HG02588 (cell line): ENCODE results near the gene B4GALT2.

Source experiments
- ATAC-seq: cut with Tn5 transposase; IDR thresholded peaks from one replicate; pipeline ENCODE4 v1.9.1; 2021; ENCODE audit warnings: mild to moderate bottlenecking, moderate library complexity; ENCODE audit not compliant: unreplicated experiment

The B4GALT2 gene

DNA sequence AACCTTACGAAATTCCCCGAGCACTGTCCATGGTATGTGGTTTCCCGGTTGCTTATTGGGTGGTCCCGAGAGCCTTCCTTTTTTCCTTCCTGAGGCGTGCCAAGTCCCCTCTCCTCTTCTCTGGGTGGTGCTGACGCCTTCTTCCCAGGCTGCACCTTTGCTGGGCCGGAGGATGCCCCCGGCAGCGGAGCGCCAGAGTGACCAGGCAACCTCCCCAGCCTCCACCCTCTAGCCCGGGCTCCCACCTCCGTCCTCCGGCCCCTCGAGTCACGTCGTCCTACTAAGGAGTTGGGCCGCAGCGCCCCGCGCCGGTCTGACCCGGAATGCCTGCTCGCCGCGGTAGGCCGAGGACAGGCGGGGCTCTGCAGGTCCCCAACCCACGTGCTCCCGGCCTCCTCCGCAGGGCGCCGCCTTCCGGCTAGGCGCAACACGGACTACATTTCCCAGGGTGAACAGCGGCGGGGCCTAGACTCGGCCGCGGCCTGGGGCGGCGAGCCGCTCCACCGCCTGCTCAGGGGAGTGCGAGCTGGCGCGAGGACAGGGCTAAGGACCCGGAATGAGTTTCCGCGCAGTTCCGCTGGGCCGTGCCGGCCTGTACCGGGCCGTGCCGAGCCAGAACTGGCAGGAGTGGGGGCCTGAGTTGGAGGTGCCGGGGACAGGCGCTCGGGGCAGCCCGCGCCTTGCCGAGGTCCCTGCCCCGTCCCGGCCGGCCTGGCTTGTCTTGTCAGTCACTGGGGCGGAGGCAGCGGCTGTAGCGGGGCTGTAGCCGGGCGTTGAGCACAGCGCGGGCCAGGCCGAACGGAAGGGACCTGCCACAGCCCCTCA lies 32.6 kb upstream of the B4GALT2 start, which contains the start of gene IPO13:
IPO13 (plus strand) TSS at position 715 of the 825 bp plus-strand sequence. CDS start 651 bp downstream, outside the sequence.
- ATAC-seq = peak; percentile 93

DNA sequence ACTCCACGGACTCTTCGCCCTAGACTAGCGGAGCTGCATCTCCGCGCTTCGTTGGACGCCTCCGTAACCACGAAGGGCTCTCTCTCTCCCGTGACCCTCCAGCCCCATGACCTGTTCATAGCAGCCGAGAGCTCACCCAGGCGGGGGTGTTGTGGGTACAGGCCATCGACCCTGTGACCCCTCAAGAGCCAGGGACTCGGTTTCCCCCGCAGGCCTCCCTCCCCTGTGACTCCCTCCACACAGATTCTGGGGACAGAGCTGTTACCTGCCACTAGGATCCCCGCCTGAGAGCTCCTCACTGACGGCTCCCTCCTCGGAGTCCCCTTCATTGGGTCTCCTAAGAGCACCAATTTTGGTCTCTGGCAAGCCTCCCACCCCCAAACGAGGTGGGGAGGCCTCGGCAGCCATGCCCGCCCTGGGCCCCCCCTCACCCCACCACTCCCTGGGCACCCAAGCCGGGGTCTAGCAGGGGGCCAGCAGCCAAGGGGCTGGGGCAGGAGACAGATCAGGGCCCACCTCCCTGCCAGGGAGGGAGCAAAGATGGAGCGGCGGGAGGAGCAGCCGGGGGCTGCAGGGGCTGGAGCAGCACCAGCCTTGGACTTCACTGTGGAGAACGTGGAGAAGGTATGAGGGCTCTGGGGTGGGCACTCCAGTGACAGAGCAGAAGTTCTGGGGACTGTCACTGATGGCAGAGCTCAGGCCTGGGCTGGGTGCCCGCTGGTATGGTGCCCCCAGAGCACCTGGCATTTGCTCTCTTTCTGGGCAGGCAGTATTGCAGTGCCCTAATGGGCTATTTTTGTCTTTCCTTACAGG lies 31.7 kb upstream of the B4GALT2 start:
- peak; percentile 12 for ATAC-seq

DNA sequence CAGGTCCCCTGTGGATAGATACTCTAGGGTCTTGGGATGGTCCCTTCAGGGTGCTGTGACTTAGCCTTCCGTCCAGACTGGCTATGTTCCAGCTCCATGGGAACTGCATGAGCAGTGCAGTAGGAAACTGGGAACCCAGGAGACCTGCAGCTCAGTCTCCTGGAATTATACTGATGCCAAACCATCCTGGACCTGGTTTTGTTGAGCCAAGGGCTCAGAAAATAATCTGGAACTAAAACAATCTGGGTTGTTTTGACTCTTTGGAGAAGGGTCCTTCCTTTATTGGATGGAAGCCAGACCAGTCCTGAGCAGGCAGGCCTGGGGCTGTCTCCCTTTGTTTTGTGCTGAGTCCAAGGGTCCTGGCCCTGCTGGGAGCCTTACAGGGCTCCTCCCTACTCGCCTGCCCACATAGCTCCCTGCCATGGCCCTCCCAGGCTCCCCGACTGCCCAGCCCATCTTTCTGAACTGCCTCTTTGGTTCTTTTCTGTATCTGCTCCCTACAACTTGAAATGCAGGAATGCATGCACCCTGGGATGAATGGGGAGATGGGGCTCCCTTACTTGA lies 31.1 kb upstream of the B4GALT2 start:
- no peak for ATAC-seq

DNA sequence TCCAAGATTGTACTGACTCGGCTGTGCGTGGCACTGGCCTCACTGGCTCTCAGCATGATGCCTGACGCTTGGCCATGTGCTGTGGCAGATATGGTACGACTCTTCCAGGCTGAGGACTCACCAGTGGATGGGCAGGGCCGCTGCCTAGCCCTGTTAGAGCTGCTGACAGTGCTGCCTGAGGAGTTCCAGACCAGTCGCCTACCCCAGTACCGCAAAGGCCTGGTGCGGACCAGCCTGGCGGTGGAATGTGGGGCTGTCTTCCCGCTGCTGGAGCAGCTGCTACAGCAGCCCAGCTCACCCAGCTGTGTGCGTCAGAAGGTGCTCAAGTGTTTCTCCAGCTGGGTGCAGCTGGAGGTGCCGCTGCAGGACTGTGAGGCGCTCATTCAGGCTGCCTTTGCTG lies 29.3 kb upstream of the B4GALT2 start:
- no peak for ATAC-seq

DNA sequence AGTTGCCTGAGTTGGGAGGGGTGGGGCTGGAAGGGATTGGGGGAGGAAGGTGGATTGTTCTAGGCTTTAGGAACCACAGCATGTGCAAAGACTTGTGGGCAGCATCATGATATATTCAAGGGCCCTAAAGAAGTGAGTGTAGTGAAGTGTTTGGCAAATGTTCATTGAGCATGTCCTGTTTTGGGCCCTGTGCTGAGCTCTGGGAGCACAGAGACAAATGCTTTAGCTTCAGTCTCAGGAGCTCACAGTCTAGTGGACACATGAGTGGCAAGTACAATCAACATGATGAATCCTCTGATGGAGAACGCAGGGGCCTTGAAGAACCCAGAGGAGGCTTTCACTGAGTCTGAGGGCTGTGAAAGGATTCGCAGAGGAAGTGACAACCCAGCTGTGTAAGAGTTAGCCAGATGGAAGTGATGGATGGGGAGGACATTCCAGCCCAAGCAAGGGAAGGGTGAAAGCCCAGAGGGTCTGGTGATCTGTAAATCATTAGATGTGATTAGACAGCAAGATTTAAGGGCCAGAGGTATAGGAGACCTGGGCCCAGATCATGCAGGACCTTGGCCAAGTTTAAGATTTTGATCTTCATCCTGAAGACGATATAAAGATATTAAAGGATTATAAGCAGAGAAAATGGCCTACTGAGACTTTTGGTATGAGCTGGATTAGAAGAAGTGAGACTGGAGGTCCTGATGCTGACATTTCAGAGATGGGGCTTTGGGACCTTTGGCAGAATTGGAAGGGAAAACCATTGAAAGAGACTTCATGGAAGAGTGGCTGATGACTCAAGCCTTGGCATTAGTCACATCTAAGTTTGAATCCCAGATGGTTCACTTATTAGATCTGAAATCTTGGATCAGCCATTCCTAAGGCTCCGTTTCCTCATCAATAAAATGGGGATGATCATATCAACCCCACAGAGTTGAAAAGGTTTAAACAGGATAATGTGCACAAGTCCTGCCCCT lies 27.7 kb upstream of the B4GALT2 start:
- ATAC-seq = no peak

DNA sequence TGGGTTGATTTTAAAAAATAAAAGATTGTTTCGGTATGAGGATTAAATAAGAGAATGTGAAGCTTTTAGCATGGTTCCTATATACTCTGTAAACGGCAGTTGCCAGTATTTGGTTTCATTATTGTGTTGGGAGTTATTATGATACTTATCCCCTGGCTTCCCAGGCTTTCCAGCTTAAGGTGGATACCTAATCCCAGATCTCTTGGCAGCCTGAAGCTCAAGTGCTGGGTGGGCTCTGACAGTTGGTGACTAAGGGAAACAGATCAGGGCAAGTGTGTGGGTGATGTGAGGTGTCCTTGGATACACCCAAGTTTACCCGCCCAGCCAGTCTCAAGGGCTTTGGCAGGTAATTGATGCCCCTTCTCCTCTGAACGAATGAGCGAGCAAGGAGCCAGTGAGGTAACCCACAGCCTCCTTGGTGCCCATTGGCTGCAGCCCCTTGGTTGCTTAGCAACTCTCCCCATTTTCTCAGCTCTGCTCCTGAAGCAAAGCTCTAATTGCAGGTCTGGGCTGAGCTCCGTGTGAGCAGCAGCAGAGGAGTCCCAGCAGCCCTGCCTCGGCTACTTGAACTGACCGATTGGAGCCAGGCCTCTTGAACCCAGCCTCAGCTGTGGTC lies 26.2 kb upstream of the B4GALT2 start:
- no peak for ATAC-seq

DNA sequence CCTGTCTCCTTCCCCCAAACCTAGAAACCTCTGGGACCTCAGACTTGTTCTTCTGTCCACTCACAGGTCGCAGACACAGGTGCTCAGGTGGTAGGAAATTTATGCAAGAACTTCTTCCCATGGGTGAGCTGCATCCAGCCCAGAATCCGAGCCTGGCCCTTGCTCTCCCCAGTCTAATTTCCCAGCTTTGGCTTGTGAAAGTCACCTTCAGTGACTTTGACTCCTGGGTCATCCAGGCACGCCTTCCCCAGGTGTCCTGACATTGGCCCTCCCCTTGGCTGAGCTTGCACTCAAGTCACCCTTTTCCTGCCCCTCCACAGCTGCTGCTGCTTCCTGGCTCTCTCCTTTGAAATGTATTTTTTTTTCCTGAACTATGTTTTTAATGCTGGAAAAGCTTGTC lies 25.6 kb upstream of the B4GALT2 start:
- ATAC-seq = no peak

DNA sequence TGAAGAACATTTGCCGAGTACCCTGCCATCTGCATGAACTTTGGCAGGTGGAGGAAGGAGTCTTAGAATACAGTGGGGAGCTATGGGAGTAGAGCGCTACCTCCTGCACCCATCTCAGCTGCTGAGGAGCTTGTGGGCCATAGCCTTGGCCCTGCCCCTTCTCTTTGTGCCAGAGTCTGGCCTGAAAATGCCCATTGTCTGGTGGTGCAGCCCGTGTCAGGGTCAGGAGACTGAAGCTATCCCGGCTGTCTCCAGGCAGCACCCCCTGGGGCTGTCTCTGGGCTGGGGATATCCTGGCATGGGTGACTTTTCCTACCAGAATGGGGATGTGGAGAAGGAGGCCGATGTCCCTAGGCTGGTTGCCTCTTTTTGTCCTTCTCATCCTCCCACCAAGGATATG lies 25.0 kb upstream of the B4GALT2 start:
- ATAC-seq = no peak

DNA sequence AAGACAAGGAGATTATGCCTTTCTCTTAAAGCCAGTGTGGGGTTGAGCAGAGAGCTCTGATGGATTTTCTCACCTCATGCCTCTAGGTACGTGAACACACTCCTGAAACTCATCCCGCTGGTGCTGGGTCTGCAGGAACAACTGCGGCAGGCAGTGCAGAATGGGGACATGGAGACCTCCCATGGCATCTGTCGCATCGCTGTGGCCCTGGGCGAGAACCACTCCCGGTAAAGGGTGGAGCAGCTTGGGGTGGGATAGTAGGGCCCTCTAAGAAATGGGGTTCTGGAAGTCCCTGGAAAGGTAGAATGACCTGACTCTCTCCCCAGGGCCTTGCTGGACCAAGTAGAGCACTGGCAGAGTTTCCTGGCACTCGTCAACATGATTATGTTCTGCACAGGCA lies 22.8 kb upstream of the B4GALT2 start:
- no peak for ATAC-seq

DNA sequence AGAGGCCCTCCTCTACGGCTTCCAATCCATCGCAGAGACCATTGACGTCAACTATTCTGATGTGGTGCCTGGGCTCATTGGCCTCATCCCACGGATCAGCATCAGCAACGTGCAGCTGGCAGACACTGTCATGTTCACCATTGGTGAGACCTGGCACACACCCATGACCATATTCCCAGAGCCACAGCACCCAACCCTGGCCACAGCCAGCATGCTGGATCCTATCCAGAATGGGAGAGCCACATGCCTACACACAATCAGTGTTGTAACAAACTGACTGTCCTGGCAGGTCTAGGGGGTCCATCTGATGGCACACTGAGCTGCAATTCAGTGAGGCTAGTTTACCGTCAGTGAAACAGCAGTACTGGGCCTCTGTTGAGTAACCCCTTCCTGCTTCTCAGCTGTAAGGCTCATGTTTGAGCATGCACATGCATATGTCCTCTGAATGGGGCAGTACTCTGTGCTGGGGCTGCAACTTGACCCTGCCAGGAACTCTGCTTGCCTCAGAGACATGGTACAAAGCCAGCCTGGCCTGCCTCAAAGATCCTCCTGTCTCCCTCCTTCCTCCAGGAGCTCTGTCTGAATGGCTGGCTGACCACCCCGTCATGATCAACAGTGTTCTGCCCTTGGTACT lies 21.5 kb upstream of the B4GALT2 start:
- ATAC-seq = no peak

DNA sequence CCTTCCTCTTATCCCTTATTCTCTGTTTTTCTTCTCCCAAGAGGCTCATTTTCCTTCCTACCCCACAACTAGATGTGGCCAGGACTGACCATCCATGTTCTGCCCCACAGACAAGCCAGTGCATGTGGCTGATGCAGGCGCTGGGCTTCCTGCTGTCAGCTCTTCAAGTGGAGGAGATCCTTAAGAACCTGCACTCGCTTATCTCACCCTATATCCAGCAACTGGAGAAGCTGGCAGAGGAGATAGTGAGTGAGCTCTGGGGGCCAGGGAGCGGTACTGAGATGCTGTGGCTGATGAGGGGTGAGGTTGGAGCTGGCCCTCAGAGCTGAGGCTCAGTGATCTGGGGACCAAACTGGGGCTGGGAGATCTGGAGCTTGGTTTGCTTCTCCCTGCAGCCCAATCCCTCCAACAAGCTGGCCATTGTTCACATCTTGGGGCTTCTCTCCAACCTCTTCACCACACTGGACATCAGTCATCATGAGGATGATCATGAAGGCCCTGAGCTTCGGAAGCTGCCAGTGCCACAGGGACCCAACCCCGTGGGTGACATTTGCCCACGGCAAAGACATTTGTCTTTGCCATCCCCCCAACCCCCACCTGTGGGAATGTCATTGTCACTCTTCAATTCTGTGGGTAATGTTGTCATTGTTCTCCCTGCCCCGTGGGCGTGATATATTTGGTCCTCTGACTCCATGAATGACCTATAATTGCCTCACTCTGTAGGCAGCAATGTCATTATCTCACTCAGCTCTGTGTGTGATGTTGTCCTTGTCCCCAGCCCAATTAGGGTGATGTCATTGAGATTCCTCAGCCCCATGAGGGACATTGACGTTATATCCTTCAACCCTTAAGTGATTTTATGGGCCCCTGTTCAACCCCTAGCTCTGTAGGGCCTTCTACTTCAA lies 20.4 kb upstream of the B4GALT2 start:
- ATAC-seq = no peak

DNA sequence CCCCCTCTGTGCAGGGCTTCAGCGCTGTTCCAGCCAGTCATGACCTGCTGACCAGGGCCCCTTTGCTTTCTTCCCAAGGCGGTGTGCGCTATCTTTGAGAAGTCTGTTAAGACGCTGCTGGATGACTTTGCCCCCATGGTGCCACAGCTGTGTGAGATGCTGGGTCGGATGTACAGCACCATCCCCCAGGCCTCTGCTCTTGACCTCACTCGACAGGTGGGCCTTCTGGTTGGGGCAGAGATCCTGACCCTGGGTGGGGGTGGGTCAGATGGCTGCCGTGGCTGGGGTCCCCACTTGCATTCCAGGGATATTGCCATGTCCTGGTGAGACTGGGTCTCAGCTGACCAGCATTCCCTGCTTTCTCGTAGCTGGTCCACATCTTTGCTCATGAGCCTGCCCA lies 18.2 kb upstream of the B4GALT2 start:
- ATAC-seq = no peak

DNA sequence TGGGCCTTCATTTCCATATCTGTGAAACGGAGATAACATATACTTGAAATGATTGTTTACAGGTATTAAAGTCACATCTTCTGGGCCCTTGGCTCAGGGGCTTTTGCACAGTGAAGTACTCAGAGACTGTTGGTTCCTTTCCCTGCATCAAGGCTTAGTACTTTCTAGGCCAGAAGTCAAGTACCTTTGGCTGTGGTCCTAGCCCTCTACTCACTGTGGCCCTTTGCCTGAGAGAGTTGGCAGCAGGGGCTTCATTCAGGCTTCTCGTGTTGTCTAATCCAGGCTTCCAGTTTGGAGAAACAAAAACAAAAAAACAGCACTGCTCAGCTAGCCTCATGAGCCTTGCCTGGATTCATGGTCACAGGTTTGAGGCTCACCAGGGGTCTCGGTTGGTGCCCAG lies 17.3 kb upstream of the B4GALT2 start:
- ATAC-seq = no peak

DNA sequence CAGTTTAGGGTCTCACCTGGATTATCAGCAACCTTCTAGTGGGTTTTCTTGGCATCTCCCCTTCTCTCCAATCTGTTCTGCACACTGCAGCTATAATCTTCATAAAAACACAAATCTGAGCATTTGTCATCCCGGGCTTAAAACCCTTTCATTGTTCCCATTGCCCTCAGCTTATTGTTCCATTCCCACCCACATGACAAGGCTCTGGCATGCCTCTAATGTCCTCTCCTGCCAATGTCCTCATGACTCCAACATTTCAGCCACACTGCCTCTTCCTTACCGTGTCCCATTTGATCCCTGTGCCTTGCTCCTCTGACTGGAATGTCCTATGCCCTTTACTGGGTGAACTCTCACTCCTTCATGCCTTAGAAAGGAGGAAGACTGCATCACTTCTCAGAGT lies 16.7 kb upstream of the B4GALT2 start:
- no peak for ATAC-seq

DNA sequence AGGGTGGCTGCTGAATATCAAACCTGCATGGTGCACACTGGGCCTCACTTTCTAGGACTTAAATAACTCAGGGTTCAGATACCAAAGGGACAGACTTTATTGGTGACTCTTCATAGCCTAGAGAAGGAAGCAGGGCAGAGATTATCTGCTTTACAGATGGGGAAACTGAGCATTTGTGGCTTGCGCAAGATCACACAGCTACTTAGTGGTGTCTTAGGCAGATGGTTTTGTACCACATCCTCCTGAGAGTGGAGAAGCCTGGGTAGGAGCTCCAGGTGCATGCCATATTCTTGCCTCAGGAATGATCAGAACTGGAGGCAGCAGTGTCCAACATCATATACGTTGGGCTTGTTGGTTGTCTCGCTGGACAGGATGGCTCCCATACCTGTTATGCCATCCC lies 16.0 kb upstream of the B4GALT2 start:
- ATAC-seq = no peak

DNA sequence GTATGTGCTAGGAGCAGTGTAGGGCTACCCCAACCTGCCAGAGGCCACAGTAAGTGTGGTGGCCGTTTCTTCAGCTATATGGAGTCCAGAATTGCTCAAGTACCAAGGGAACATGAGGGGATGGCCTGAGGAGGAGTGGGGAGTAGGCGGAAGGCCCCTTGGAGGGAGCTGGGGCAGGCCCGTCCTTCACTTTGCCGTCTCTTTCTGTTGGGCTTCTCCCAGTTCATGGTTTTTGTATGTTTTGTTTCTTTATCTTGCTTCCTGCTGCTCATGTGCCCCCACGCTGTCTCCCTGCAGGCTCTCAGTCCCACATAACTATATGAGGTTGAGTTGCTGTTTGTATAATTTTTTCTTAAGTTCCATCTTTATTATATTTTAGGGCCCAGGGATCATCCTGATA lies 15.1 kb upstream of the B4GALT2 start:
- no peak for ATAC-seq

DNA sequence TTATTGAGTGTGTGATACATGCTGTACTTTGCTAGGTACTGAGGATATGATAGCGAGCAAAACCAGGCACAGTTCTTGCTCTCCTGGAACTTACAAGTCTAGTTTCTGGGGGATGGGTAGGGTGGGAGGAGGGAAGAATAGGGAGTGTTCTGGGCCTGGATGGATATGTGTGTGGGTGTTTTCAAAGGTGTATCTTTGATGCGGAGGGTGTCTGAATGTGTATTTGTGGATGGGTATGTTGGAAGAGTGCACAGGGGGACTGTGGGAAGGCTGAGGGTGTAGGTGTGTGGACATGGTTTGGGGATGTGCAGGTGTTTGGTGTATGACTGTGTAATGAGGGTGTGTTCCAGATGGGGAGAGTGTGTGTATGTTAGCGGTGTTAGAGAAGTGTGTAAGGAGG lies 13.7 kb upstream of the B4GALT2 start:
- ATAC-seq = no peak

DNA sequence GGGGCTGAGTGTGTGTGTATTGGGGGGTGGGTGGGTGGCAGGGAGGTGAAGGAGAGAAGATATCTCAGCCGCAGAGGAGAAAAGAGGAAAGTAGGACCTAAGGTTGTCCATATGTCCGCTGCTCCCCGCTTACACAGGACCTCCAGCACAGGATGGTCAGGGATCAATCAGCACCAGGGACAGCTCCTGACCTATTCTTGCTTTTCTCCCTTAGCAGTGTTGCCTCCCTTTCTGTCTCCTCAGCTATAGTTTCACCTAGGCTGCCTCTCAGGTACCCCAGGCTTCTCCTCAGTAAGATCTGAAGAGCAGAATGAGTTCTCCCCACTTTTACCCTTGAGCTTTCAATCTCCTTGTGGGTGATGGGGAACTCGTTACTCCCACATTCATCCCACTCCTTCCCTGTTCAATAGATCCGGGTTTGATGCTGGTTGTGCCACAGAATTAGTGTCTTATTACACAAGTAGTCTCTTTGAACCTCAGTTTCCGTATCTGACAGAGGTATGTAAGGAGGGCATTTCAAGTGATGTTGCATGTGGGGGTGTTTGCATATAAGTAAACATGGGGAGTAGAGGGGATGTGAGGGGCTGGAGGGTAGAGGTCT lies 10.6 kb upstream of the B4GALT2 start:
- ATAC-seq = no peak
